Measurements from ENCODE around the gene RPL13. TPM values are rescaled to one million over a fixed set of nuclear protein-coding genes. Genes with fewer than 3 reads are reported as not detected.

RPL13 gene
- total and polyA plus RNA-seq, 2 of the 4 experiments (the other 2 are of a cell fraction) = 2,098 to 3,527 TPM

GRCh38 chr16:89547860-89548259 is 12.6 kb upstream of the RPL13 start:
- intact Hi-C loops (cut with micrococcal nuclease) (no loop called here), in situ Hi-C loops (cut with MboI; ENCODE audit: low sequenced_read_pairs) (no loop called here), dilution Hi-C loops (cut with HindIII; ENCODE audit: low sequenced_read_pairs, unreplicated experiment) (no loop called here)
- no peaks in the 10 kb centered on the region for H3K9me3 ChIP-seq (ENCODE audit: control insufficient read depth, insufficient read depth, low read length)
- no peak for ATAC-seq (ENCODE audit: low read depth)
- H2BK5ac ChIP-seq (ENCODE audit: low read depth, low read length, poor library complexity, severe bottlenecking) = no peak overlapping the region
- POLR2A ChIA-PET (ENCODE audit: unreplicated experiment) = no interaction called here
- H3K14ac ChIP-seq (replicated peaks; ENCODE audit: low read depth, low read length) = no peak overlapping the region
- H2AK5ac ChIP-seq (ENCODE audit: low read depth, low read length) = no peak overlapping the region
- H3K4me2 ChIP-seq (ENCODE audit: low read depth, low read length) = no peak overlapping the region
- no peak overlapping the region for H2AK9ac ChIP-seq (replicated peaks; ENCODE audit: low read depth, low read length, poor library complexity)
- no peak overlapping the region for H3K23ac ChIP-seq (ENCODE audit: low read depth, low read length)
- H3K27me3 ChIP-seq (ENCODE audit: control insufficient read depth, insufficient read depth, low read length) = no peaks in the 10 kb centered on the region
- H4K5ac ChIP-seq (ENCODE audit: low read depth, low read length) = no peak overlapping the region
- 96% methylated on average over 5 of the region's 20 CpGs; no CpG with 5 or more reads in 1 of the 2 experiments for WGBS, 2 experiments (ENCODE audit: extremely low coverage in 2 of 2, insufficient read length in 1 of 2)
- no peaks in the 10 kb centered on the region for H3K4me1 ChIP-seq (ENCODE audit: control insufficient read depth, insufficient read depth, low read length)
- H3K36me3 ChIP-seq (ENCODE audit: control insufficient read depth, insufficient read depth, low read length) = peaks cover 63% of the 10 kb centered on the region
- no peak overlapping the region for H4K8ac ChIP-seq (ENCODE audit: low read depth in 2 of 2, low read length in 2 of 2)
- no peak overlapping the region for H3K56ac ChIP-seq (ENCODE audit: extremely low read depth, insufficient read depth, low read length)
- no peaks in the 10 kb centered on the region for H3K9me1 ChIP-seq (ENCODE audit: insufficient read depth, low read length)
- no peak overlapping the region for H2BK20ac ChIP-seq (ENCODE audit: low read depth, low read length)
- H2BK15ac ChIP-seq (ENCODE audit: low read depth, low read length) = no peak overlapping the region
- no peak overlapping the region for H4K91ac ChIP-seq (ENCODE audit: insufficient read depth, low read depth, low read length)
- peaks cover 3% of the 10 kb centered on the region; the same call in 1 of the 2 replicates for H4K20me1 ChIP-seq (ENCODE audit: insufficient read depth, low read length)
- H2BK120ac ChIP-seq (ENCODE audit: low read depth, low read length) = no peak overlapping the region
- no peak for DNase-seq
- CTCF ChIA-PET = no interaction called here
- no peak overlapping the region for H3K4ac ChIP-seq (ENCODE audit: low read depth, low read length)
- H3K18ac ChIP-seq (ENCODE audit: low read depth, low read length) = no peak overlapping the region
- peaks cover 3 to 26% of the 10 kb centered on the region in 2 experiments; a peak in 2 of 4 replicates for H3K79me1 ChIP-seq (ENCODE audit: low read depth in 1 of 2, low read length in 2 of 2)
- no peak overlapping the region for H2AFZ ChIP-seq (replicated peaks; ENCODE audit: low read length, poor library complexity)
- no peak overlapping the region for H3K9ac ChIP-seq (ENCODE audit: low read depth, low read length)
- no peak for TF ChIP-seq MAFK (IDR thresholded peaks at IDR 0.05; ENCODE audit: low read depth, low read length)
- TF ChIP-seq SMC3 (IDR thresholded peaks at IDR 0.05; ENCODE audit: low read depth, low read length) = no peak
- TF ChIP-seq, protein P1, sequence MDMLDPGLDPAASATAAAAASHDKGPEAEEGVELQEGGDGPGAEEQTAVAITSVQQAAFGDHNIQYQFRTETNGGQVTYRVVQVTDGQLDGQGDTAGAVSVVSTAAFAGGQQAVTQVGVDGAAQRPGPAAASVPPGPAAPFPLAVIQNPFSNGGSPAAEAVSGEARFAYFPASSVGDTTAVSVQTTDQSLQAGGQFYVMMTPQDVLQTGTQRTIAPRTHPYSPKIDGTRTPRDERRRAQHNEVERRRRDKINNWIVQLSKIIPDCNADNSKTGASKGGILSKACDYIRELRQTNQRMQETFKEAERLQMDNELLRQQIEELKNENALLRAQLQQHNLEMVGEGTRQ (IDR thresholded peaks at IDR 0.05; ENCODE audit: low read depth, low read length) = no peak
- no peak for TF ChIP-seq CHD1 (IDR thresholded peaks at IDR 0.05; ENCODE audit: low read depth, low read length)
- no peak for TF ChIP-seq BHLHE40 (IDR thresholded peaks at IDR 0.05; ENCODE audit: low read depth, low read length)
- TF ChIP-seq MAZ (IDR thresholded peaks at IDR 0.05; ENCODE audit: borderline replicate concordance, low read depth, low read length) = no peak
- TF ChIP-seq FOS (IDR thresholded peaks at IDR 0.05; ENCODE audit: low read depth, low read length) = no peak
- TF ChIP-seq RCOR1 (IDR thresholded peaks at IDR 0.05; ENCODE audit: insufficient replicate concordance, low read length) = no peak
- TF ChIP-seq, protein P2, sequence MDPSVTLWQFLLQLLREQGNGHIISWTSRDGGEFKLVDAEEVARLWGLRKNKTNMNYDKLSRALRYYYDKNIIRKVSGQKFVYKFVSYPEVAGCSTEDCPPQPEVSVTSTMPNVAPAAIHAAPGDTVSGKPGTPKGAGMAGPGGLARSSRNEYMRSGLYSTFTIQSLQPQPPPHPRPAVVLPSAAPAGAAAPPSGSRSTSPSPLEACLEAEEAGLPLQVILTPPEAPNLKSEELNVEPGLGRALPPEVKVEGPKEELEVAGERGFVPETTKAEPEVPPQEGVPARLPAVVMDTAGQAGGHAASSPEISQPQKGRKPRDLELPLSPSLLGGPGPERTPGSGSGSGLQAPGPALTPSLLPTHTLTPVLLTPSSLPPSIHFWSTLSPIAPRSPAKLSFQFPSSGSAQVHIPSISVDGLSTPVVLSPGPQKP (IDR thresholded peaks at IDR 0.05; ENCODE audit: borderline replicate concordance, low read depth, low read length) = no peak
- no peak for TF ChIP-seq MXI1 (IDR thresholded peaks at IDR 0.05; ENCODE audit: borderline replicate concordance, low read depth, low read length)
- TF ChIP-seq POLR2A (IDR thresholded peaks at IDR 0.05; ENCODE audit: low read depth, low read length) = no peak
- H3K27ac ChIP-seq (ENCODE audit: insufficient read depth, low read length) = no peak overlapping the region
- H3K4me3 ChIP-seq (ENCODE audit: insufficient read depth, low read depth, low read length) = no peak overlapping the region
- no TSS peak for BruUV-seq (replicated peaks)

Data from IMR-90 (cell line).